Measurements from ENCODE around the gene RSPH1.

DNA sequence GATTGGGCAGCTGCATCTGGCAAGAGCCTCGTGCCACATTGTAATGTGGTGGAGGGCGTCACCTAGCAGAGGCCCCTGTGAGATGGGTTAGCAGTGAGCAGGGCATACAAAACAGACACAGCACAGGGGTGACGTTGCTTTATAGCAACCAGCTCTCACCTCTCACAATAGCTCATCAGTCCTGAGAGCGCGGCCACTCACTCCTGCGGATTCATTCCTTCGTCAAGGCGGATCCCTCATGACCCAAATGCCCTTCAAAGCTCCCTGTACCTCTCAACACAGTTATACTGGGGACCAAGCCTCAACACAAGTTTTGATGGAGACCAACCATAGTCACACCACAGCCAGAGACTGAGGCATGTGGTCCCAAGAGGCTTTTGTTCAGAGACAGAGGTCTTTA lies 40.6 kb upstream of the RSPH1 start:
- TF ChIP-seq, protein P1, sequence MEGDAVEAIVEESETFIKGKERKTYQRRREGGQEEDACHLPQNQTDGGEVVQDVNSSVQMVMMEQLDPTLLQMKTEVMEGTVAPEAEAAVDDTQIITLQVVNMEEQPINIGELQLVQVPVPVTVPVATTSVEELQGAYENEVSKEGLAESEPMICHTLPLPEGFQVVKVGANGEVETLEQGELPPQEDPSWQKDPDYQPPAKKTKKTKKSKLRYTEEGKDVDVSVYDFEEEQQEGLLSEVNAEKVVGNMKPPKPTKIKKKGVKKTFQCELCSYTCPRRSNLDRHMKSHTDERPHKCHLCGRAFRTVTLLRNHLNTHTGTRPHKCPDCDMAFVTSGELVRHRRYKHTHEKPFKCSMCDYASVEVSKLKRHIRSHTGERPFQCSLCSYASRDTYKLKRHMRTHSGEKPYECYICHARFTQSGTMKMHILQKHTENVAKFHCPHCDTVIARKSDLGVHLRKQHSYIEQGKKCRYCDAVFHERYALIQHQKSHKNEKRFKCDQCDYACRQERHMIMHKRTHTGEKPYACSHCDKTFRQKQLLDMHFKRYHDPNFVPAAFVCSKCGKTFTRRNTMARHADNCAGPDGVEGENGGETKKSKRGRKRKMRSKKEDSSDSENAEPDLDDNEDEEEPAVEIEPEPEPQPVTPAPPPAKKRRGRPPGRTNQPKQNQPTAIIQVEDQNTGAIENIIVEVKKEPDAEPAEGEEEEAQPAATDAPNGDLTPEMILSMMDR (conservative IDR thresholded peaks at IDR 0.05; ENCODE audit: low read depth, low read length): no peak
- no peak for TF ChIP-seq POLR2A (IDR thresholded peaks at IDR 0.05; ENCODE audit: low read depth, low read length)
- no peak for TF ChIP-seq CEBPB (IDR thresholded peaks at IDR 0.05; ENCODE audit: low read depth, low read length)
- TF ChIP-seq RAD21 (IDR thresholded peaks at IDR 0.05; ENCODE audit: low read length): no peak
- no peak for TF ChIP-seq MAZ (IDR thresholded peaks at IDR 0.05; ENCODE audit: borderline replicate concordance, low read depth, low read length)
- TF ChIP-seq CHD1 (IDR thresholded peaks at IDR 0.05; ENCODE audit: low read depth, low read length): no peak
- no peak for TF ChIP-seq SMC3 (IDR thresholded peaks at IDR 0.05; ENCODE audit: low read depth, low read length)
- no peak for TF ChIP-seq FOS (IDR thresholded peaks at IDR 0.05; ENCODE audit: low read depth, low read length)
- TF ChIP-seq USF2 (IDR thresholded peaks at IDR 0.05; ENCODE audit: low read depth, low read length): no peak

All from IMR-90 (cell line).